Glomerular visceral epithelial cell (primary cell): ENCODE data around the gene RPS2.
A peak's percentile ranks its signal among the peaks of the same experiment; 100 is the strongest.
"Not testable (repeated sequence)": the region's sequence is repeated elsewhere in the genome, so short reads cannot be mapped to it uniquely, and the experiment has no call there.

ENCODE experiments used
- DNase-seq: peaks from one replicate; pipeline ENCODE4 v3.0.0-alpha.2; 2016; ENCODE audit errors: extremely low spot score

RPS2 gene

DNA sequence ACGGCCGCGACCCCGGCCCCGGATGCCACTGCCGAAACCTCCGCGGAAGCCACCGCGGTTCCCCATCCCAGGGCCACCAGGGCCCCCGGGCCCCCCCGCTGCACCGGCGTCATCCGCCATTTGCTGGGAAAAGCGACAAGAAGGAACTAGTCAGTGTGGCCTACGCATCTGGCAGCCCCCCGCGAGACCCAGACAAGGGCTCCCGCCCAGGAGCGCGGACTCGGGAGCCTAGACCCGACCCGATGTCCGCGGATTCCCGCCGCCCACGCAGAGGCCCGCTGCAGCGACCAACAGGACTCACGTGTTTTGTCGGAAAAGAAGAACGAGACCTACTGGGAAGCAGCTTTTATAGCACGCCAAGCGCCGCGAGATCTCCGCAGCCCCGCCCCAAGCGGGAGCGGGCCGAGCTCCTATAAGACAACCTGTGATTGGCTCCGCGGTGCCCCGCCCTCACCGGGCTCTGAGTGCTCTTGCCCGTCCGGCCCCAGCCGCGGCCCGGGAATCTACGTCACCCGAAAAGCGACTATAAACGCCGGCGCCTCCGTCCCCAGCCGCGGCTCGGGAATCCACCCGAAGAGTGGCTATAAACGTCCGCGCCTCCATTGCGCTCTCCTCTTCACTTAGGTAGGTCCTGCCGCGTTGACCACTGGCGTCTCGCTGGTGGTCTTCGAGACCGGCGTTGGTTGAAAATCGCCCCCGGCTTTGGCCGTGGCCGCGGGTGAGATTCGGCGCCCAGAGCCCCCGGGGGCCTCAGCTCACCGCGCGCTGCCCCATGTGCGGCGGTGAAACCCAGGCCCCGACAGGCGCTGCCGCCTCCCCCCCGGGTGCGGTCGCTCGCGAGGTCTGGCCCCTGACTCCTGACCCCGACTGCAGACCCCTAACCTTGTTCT is at the start of gene RPS2:
TSS of gene RPS2 (minus strand) at position 321 of the 890 bp plus-strand sequence. CDS start at position 120, 201 bp downstream.
- peak; percentile 98 for DNase-seq

DNA sequence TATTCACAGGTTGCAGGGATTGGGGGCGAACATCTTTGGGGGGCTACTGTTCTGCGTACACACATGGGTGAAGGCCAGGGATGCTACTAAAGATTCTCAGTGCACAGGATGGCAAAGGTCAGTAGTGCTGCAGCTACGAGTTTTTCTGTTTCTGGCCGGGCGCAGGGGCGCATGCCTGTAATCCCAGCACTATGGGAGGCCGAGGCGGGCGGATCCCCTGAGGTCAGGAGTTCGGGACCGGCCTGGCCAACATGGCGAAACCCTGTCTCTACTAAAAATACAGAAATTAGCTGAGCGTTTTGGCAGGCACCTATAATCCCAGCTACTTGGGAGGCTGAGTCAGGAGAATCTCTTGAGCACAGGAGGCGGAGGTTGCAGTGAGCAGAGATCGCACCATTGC is 48.9 kb upstream of the RPS2 start:
- no peak for DNase-seq

DNA sequence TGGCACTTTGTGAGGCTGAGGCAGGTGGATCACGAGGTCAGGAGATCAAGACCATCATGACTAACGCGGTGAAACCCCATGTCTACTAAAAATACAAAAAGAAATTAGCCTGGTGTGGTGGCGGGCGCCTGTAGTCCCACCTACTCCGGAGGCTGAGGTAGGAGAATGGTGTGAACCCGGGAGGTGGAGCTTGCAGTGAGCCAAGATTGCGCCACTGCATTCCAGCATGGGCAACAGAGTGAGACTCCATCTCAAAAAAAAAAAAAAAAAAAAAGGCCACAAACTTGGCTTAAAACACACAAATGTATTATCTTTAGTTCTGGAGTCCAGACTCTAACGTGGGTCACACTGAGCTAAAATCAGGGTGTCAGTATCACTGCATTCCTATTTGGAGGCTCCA is 47.1 kb upstream of the RPS2 start:
- not testable (repeated sequence) for DNase-seq

- peak; percentile 80 for DNase-seq
Measured at GRCh38 chr16:2009791-2010510, 45.3 kb upstream of the RPS2 start, which contains the start of gene ZNF598. Gene ZNF598 (minus strand): TSS chr16:2009821.

DNA sequence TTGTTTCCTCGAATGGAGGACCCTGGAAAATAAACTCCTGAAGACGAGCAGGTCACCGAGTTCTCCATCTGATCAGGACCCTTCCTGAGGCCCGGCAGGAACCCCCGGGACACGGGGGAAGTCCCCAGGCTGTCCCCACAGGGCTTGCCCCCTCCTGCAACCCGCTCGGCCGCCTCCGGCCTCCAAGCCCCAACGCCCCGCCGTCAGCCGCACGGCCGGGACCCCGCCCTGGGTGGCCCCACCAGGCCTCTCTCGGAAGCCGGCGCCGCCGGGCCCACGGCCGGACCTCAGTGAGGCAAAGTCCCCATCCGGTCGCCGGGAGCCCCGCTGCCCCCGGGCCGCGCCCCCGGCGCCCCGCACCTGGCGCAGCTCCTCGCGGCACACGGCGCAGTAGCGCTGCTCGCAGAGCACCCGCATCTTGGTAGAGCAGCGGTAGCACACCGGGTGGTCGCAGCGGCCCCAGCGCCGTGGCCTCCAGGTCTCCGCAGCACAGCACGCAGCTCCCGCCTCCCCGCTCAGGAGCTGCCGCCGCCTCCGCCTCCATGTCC is 44.6 kb upstream of the RPS2 start:
- DNase-seq, result peak; percentile 22

DNA sequence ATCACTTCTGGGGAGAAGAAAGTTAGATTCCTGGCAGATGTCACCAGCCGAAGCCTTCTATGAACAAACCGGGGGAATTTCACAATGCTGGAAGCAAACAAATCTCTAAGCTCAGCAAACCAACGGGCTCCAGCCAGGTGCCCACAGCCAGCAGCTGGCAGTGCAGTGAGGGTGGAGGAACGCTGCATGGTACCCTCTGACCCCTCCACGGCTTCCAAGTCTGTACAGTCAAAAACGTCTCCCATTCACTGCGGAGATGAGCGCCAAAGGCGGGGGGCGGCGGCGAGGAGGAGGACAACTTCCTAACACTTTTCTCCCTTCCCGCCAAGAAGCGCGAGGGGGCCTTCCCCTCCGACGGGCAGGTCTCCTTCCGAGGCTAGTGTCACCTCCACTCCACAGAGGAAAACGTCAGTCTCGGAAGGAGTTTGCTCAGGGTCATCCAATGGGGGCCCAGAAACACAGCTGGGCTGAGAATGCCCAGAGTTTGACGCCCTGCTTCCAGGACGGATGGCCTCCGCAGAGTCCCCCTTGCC is 44.1 kb upstream of the RPS2 start:
- DNase-seq, result no peak

DNA sequence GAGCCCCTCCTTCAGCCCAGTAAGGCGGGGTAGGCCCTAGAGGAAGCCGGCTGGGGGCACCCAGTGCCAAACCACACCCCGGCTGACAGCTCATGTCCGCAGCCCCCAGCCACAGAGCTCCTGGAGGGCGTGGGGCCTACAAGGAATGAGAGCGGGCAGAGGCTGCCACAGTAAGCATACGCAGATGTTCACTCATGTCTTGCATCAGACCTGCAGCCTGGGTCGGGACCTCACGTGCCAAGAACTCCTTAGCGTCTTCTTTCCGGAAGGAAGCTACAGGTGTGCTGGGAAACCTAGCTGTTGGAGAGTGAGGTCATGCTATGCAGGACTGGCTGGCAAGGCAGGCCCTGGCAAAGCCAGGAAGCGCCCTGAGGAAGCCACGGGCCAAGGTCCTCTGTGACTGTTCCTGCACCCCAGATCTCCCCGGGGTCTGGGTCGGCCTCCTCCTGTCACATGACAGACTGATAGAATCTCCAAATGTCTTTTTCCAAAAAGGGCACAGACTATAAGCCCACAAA is 43.4 kb upstream of the RPS2 start:
- DNase-seq, result peak; percentile 84

GRCh38 chr16:2007081-2007836 is 42.6 kb upstream of the RPS2 start:
- no peak for DNase-seq

DNA sequence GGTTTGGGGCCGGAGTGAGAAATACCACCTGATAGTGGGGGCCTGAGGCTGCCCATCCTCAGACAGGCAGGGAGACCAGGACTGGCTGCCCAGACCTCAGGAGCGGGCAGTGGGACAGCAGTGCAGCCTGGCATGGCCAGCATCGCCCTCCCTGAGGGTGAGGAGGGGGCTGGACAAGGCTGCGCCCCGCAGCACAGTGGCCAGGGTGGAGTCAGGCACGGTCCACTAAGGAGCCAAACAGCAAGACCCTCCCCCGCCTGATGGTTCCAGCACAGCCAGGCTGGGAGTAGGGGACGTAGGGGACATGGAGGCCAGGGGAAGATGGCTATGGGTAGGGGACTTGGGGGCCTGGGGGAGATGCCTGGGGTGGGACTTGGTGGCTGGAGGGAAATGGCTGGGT is 41.7 kb upstream of the RPS2 start:
- no peak for DNase-seq

DNA sequence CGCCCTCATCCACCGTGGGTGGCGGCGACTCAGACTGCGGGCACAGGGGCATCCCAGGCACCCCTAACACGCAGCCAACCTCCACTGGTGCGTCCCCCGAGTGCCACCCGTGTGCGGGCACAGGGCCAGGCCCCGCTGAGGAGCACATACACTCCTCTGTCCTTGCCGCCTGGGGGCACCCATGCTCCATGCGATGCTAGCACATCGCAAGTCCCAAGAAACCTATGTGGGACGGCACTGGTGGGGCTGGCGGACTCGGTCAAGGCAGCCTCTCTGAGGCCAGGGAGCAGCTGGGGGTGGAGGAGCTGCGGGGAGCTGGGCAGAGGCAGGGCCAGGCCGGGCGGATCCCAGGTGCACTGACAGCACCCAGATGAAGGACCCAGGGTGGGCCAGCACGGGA is 41.0 kb upstream of the RPS2 start:
- DNase-seq, result no peak

GRCh38 chr16:2004795-2005517 is 40.3 kb upstream of the RPS2 start:
- no peak for DNase-seq

- DNase-seq, result peak; percentile 73
Measured at GRCh38 chr16:2003827-2004641, 39.4 kb upstream of the RPS2 start.

- DNase-seq, result no peak
Measured at GRCh38 chr16:2003231-2003826, 38.7 kb upstream of the RPS2 start.

GRCh38 chr16:2002406-2003230 is 38.0 kb upstream of the RPS2 start:
- DNase-seq, result no peak

- DNase-seq, result no peak
Measured at GRCh38 chr16:2001456-2002355, 37.1 kb upstream of the RPS2 start.

- DNase-seq, result no peak
Measured at GRCh38 chr16:2001035-2001434, 36.4 kb upstream of the RPS2 start.

- no peak for DNase-seq
Measured at GRCh38 chr16:1999866-2000514, 35.4 kb upstream of the RPS2 start.
